HEK293T (cell line): ENCODE data around the gene ING3.

Experiments
- CTCF ChIA-PET: fragments of 350-600 bp; formaldehyde crosslinking; extraction: SDS; loops from one replicate; lab custom pipeline; 2021; ENCODE audit warnings: antibody characterized with exemption, inconsistent platforms; lab: Yijun Ruan, JAX
- POLR2A ChIA-PET: fragments of 350-600 bp; formaldehyde crosslinking; extraction: SDS; loops from one replicate; lab custom pipeline; 2020; ENCODE audit warnings: antibody characterized with exemption, inconsistent platforms; lab: Yijun Ruan, JAX
- DNase-seq: peaks from one replicate; pipeline ENCODE4 v3.0.0; 2012; ENCODE audit warnings: mixed read lengths; ENCODE audit errors: extremely low spot score
- ARNT ChIP-seq: fragments of 450-650 bp; IDR thresholded peaks from 2 replicates; pipeline ENCODE4 v1.6.1; 2017; ENCODE audit warnings: mild to moderate bottlenecking
- BHLHE40 ChIP-seq: fragments of 450-650 bp; IDR thresholded peaks from 2 replicates; pipeline ENCODE4 v1.6.1; 2016; ENCODE audit warnings: mild to moderate bottlenecking, moderate library complexity, borderline replicate concordance
- CTBP1 ChIP-seq: fragments of 450-650 bp; IDR thresholded peaks from 2 replicates; pipeline ENCODE4 v1.6.1; 2016; ENCODE audit warnings: borderline replicate concordance
- ELF4 ChIP-seq: fragments of 450-650 bp; IDR thresholded peaks from 2 replicates; pipeline ENCODE4 v1.6.1; 2017; ENCODE audit warnings: antibody characterized with exemption
- FOXA1 ChIP-seq: fragments of 450-650 bp; IDR thresholded peaks from 2 replicates; pipeline ENCODE4 v1.6.1; 2016; ENCODE audit warnings: mild to moderate bottlenecking
- FOXK2 ChIP-seq: fragments of 450-650 bp; IDR thresholded peaks from 2 replicates; pipeline ENCODE4 v1.6.1; 2016; ENCODE audit warnings: mild to moderate bottlenecking
- FOXM1 ChIP-seq: fragments of 450-650 bp; IDR thresholded peaks from 2 replicates; pipeline ENCODE4 v1.6.1; 2017; ENCODE audit warnings: mild to moderate bottlenecking, borderline replicate concordance
- HDGF ChIP-seq: fragments of 450-650 bp; IDR thresholded peaks from 2 replicates; pipeline ENCODE4 v1.6.1; 2017; ENCODE audit warnings: antibody characterized with exemption, borderline replicate concordance
- L3MBTL2 ChIP-seq: fragments of 450-650 bp; conservative IDR thresholded peaks from 2 replicates; pipeline ENCODE4 v1.6.1; 2016; ENCODE audit warnings: mild to moderate bottlenecking
- LEF1 ChIP-seq: fragments of 450-650 bp; IDR thresholded peaks from 2 replicates; pipeline ENCODE4 v1.6.1; 2017; ENCODE audit warnings: mild to moderate bottlenecking, borderline replicate concordance
- NFRKB ChIP-seq: fragments of 450-650 bp; IDR thresholded peaks from 2 replicates; pipeline ENCODE4 v1.6.1; 2016; ENCODE audit warnings: mild to moderate bottlenecking, moderate library complexity
- SP1 ChIP-seq: fragments of 450-650 bp; IDR thresholded peaks from 2 replicates; pipeline ENCODE4 v1.6.1; 2017
- SUZ12 ChIP-seq: fragments of 450-650 bp; IDR thresholded peaks from 2 replicates; pipeline ENCODE4 v1.6.1; 2016; ENCODE audit warnings: mild to moderate bottlenecking
- TARDBP ChIP-seq: fragments of 450-650 bp; IDR thresholded peaks from 2 replicates; pipeline ENCODE4 v1.6.1; 2016
- ZNF384 ChIP-seq: fragments of 450-650 bp; IDR thresholded peaks from 2 replicates; pipeline ENCODE4 v1.6.1; 2016
- TF ChIP-seq, protein P1 (sequence below): fragments of 450-650 bp; IDR thresholded peaks from 2 replicates; pipeline ENCODE4 v1.6.1; 2016

The ING3 gene

DNA sequence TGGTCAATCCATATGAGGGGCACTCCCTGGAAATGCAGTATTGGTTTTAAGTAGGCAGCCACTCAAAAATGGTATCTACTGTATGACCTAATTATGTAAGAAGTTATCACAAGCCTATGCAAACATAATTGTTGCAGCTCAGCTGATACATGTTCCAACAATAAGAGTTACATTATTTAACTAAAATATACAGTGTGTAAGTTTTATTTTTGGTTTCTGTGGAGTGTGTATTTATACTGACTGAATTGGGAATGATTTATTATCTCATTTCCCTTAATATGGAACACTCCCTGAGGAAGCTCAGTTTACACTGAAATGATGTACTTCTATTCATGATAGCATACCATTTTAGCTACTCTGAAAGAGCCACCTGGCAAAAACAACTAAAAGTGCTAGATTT lies 2.6 kb upstream of the ING3 start:
- no peak for TF ChIP-seq HDGF
- TF ChIP-seq, protein P1, sequence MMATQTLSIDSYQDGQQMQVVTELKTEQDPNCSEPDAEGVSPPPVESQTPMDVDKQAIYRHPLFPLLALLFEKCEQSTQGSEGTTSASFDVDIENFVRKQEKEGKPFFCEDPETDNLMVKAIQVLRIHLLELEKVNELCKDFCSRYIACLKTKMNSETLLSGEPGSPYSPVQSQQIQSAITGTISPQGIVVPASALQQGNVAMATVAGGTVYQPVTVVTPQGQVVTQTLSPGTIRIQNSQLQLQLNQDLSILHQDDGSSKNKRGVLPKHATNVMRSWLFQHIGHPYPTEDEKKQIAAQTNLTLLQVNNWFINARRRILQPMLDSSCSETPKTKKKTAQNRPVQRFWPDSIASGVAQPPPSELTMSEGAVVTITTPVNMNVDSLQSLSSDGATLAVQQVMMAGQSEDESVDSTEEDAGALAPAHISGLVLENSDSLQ, result peak; percentile 70
- CTCF ChIA-PET, result interaction anchor here (0.9 kb wide), 1 partner anchor 142 kb away, joined by 3 read pairs; no protein-coding TSS in a partner anchor

GRCh38 chr7:120949393-120949911 lies 1.1 kb upstream of the ING3 start:
- CTCF ChIA-PET, result no interaction called here
- POLR2A ChIA-PET, result no interaction called here
- DNase-seq, result no peak
- TF ChIP-seq, protein P1, result no peak
- no peak for TF ChIP-seq HDGF
- no peak for TF ChIP-seq NFRKB
- TF ChIP-seq BHLHE40, result no peak
- no peak for TF ChIP-seq FOXK2
- TF ChIP-seq TARDBP, result no peak
- TF ChIP-seq ZNF384, result no peak
- no peak for TF ChIP-seq FOXM1
- TF ChIP-seq LEF1, result no peak
- no peak for TF ChIP-seq ARNT
- no peak for TF ChIP-seq CTBP1
- TF ChIP-seq SP1, result no peak
- TF ChIP-seq ELF4, result no peak
- TF ChIP-seq FOXA1, result no peak

More for the DNA sequence above, 2.6 kb upstream of the ING3 start:
- no peak for DNase-seq
- POLR2A ChIA-PET, result no interaction called here

- ChIA-PET POLR2A (interaction anchor here (0.6 to 1.5 kb wide), 4 partner anchors 100 to 241 kb away, joined by 3 to 5 read pairs (median 4); no protein-coding TSS in a partner anchor), CTCF (no interaction called here)
- no peak for DNase-seq
- TF ChIP-seq L3MBTL2 (peak; percentile 79; the same call in 1 of the 2 replicates), BHLHE40 (no peak), FOXM1 (peak; percentile 11; the same call in 1 of the 2 replicates)
Observed at GRCh38 chr7:120949998-120950538, 509 bp upstream of the ING3 start.

DNA sequence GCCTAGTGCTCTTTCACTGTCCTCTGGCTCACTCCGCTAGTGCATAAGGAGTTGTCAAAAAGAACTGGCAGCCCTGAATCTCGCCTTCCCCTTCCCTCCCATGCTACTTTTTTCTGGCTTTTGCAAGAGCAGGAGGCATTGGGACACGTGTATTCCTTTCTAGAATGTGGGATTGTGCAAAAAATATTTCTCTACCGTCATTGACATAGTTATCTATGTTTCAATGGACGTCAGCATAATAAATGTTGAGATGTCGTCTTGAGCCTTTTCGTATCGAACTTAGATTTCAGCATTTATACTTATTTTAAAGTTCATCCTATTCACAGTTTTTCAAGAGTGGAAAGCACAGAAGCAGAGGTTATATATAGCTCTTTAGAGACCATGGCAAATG lies 727 bp downstream of the ING3 start:
- POLR2A ChIA-PET, result interaction anchor here (0.6 to 1.5 kb wide), 5 partner anchors 13 to 159 kb away, joined by 3 to 5 read pairs (median 3); no protein-coding TSS in a partner anchor
- no peak for DNase-seq
- CTCF ChIA-PET, result interaction anchor here (1.2 kb wide), 1 partner anchor 37 kb away, joined by 3 read pairs; no protein-coding TSS in a partner anchor
- TF ChIP-seq ZNF384 (no peak), SP1 (no peak), BHLHE40 (no peak), LEF1 (no peak), FOXM1 (no peak), ELF4 (no peak), FOXK2 (no peak), FOXA1 (no peak), ARNT (no peak), NFRKB (no peak), TARDBP (no peak), L3MBTL2 (no peak; the same call in 1 of the 2 replicates), HDGF (no peak), CTBP1 (no peak), SUZ12 (no peak)
- TF ChIP-seq, protein P1, result no peak

GRCh38 chr7:120951826-120952225 lies 1.2 kb downstream of the ING3 start:
- ChIA-PET POLR2A (no interaction called here), CTCF (interaction anchor here (1.2 kb wide), 1 partner anchor 36 kb away, joined by 3 read pairs; no protein-coding TSS in a partner anchor)
- no peak for TF ChIP-seq ARNT
- TF ChIP-seq BHLHE40, result no peak
- TF ChIP-seq, protein P1, result no peak
- TF ChIP-seq FOXK2, result no peak
- TF ChIP-seq TARDBP, result no peak
- no peak for DNase-seq

DNA sequence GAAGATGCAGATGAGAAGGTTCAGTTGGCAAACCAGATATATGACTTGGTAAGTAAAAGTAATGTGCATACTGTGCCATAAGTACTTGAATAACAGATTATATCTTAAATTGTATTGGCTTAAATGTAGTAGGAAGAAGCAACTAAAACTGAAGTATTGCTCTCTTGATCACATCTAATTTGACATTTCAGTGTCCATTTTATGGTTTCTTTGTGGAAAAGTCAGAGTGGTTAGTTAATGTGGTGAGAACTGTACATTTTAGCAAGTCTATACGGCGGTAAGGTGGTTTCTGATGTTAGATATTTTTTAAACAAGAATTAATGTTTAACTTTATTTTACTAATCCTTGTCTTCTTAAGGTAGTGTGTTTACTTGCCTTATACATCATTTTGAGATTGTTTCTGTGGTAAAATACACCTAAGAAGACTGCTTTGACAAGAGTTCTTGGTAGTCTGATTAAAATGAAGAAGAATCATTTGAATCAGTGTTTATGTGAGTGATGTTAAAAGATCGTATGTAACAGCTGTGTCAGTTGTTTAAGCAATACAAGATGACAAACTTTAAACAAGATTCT lies 5.1 kb downstream of the ING3 start:
- no peak for TF ChIP-seq BHLHE40
- TF ChIP-seq ARNT, result no peak
- TF ChIP-seq SUZ12, result no peak
- no peak for TF ChIP-seq NFRKB
- no peak for TF ChIP-seq FOXA1
- no peak for TF ChIP-seq L3MBTL2
- no peak for TF ChIP-seq ELF4
- CTCF ChIA-PET, result no interaction called here

More for the DNA sequence above, 5.1 kb downstream of the ING3 start:
- no peak for DNase-seq
- POLR2A ChIA-PET, result no interaction called here
